Thyroid gland (tissue), 4 donors: ENCODE data around the gene SAYSD1. TPM values are rescaled to one million over a fixed set of nuclear protein-coding genes. Genes with fewer than 3 reads are reported as not detected.

Experiments used
- DNase-seq, 2 donors: peaks; one replicate each; pipeline ENCODE4 v3.0.0-alpha.2; 2019
- H3K27ac ChIP-seq, 3 donors: fragments of 200-600 bp; sonication (generic); 1 replicate in 2 of 3; 2 replicates in 1 of 3; pipeline ENCODE4 v1.5.1; 2016 to 2019; ENCODE audit warnings: mild to moderate bottlenecking in 1 of 3, moderate library complexity in 1 of 3
- H3K27me3 ChIP-seq: fragments of 200-600 bp; sonication (generic); one replicate; pipeline ENCODE4 v1.5.1; 2019
- H3K36me3 ChIP-seq, 2 donors: fragments of 200-600 bp; sonication (generic); one replicate each; pipeline ENCODE4 v1.5.1; 2016 to 2019
- H3K4me1 ChIP-seq, 2 donors: fragments of 200-600 bp; sonication (generic); one replicate each; pipeline ENCODE4 v1.5.1; 2017 to 2019
- H3K4me3 ChIP-seq, 3 donors: fragments of 200-600 bp; sonication (generic); replicated peaks in 1 of 3; 1 replicate in 2 of 3; 2 replicates in 1 of 3; pipeline ENCODE4 v1.5.1; 2016; ENCODE audit warnings: mild to moderate bottlenecking in 1 of 3
- H3K9me3 ChIP-seq: fragments of 200-600 bp; sonication (generic); one replicate; pipeline ENCODE4 v1.5.1; 2017
- CTCF ChIP-seq, 6 experiments: fragments of 200-600 bp in 3 of 6; fragments of 450-650 bp in 3 of 6; sonication (generic) in 3 of 6; IDR thresholded peaks; one replicate each; pipeline ENCODE4 v1.5.1; 2016 to 2019; ENCODE audit warnings: antibody characterized with exemption in 6 of 6, mild to moderate bottlenecking in 2 of 6, inconsistent platforms in 1 of 6, moderate library complexity in 1 of 6
- POLR2A ChIP-seq, 2 donors: fragments of 450-650 bp; IDR thresholded peaks; one replicate each; pipeline ENCODE4 v1.6.1; 2017; ENCODE audit warnings: antibody characterized with exemption in 2 of 2, mild to moderate bottlenecking in 2 of 2, moderate library complexity in 1 of 2
- WGBS, 2 donors: methylation state at CpG; one replicate each; pipeline ENCODE4 v1.1.5; 2017; 5-methylcytosine and 5-hydroxymethylcytosine counted together
- intact Hi-C: fragments of 100-400 bp; cut with DNase I; formaldehyde crosslinking; loops from one replicate; pipeline ENCODE4 v1.15.1; 2023
- total RNA-seq, 4 donors: library from RNA; depleted of rRNA; stranded (reverse); fragments of >200 nt; gene quantifications; one replicate each; pipeline ENCODE4 v1.2.3, GENCODE V29; 2016

Gene SAYSD1
- total RNA-seq, 4 donors from 2014 or later, result 22.7 to 36.5 (median 29.2) TPM

- H3K4me1 ChIP-seq, result no peaks in the 10 kb centered on the region
- TF ChIP-seq CTCF (IDR thresholded peaks at IDR 0.05), result no peak
- TF ChIP-seq POLR2A (IDR thresholded peaks at IDR 0.05), result no peak
- no peaks in the 10 kb centered on the region for H3K36me3 ChIP-seq
- DNase-seq, result no peak
- 86 to 93% methylated on average over 6 to 9 of the region's 9 CpGs for WGBS, 2 donors
- no peak overlapping the region for H3K27ac ChIP-seq
- H3K4me3 ChIP-seq, result no peak overlapping the region
- intact Hi-C loops, result no loop called here
- no peaks in the 10 kb centered on the region for H3K27me3 ChIP-seq
- H3K9me3 ChIP-seq, result no peaks in the 10 kb centered on the region
Measured at GRCh38 chr6:39072830-39073229, 42.2 kb downstream of the SAYSD1 start.

- Histone ChIP-seq H3K36me3 (no peaks in the 10 kb centered on the region), H3K27me3 (no peaks in the 10 kb centered on the region), H3K9me3 (no peaks in the 10 kb centered on the region), H3K27ac (no peak overlapping the region), H3K4me1 (no peaks in the 10 kb centered on the region), H3K4me3 (no peak overlapping the region)
- 79 to 82% methylated on average over 7 of the region's 7 CpGs for WGBS, 2 donors
- TF ChIP-seq CTCF (IDR thresholded peaks at IDR 0.05) (no peak), POLR2A (IDR thresholded peaks at IDR 0.05) (no peak)
- DNase-seq, result no peak
- intact Hi-C loops, result no loop called here
Measured at GRCh38 chr6:39068391-39068790, 46.6 kb downstream of the SAYSD1 start.

- Histone ChIP-seq H3K36me3 (no peaks in the 10 kb centered on the region), H3K9me3 (no peaks in the 10 kb centered on the region), H3K4me3 (no peak overlapping the region), H3K27me3 (no peaks in the 10 kb centered on the region), H3K27ac (no peak overlapping the region), H3K4me1 (no peaks in the 10 kb centered on the region)
- no peak for DNase-seq
- no peak for TF ChIP-seq POLR2A (IDR thresholded peaks at IDR 0.05)
- TF ChIP-seq CTCF (IDR thresholded peaks at IDR 0.05), result no peak
- 88 to 89% methylated on average over 8 of the region's 8 CpGs for WGBS, 2 donors
- intact Hi-C loops, result no loop called here
Measured at GRCh38 chr6:39065561-39065960, 49.4 kb downstream of the SAYSD1 start.

- TF ChIP-seq CTCF (IDR thresholded peaks at IDR 0.05), result no peak
- no peaks in the 10 kb centered on the region for H3K36me3 ChIP-seq
Measured at GRCh38 chr6:39063526-39063925, 51.5 kb downstream of the SAYSD1 start.

GRCh38 chr6:39062014-39062740 is 52.8 kb downstream of the SAYSD1 start:
- H3K4me3 ChIP-seq, result no peak overlapping the region
- no peak overlapping the region for H3K27ac ChIP-seq
- DNase-seq, result no peak
- intact Hi-C loops, result no loop called here
- WGBS, 2 donors, result 60 to 64% methylated on average over 9 to 10 of the region's 10 CpGs
- H3K27me3 ChIP-seq, result no peaks in the 10 kb centered on the region
- no peaks in the 10 kb centered on the region for H3K36me3 ChIP-seq
- no peaks in the 10 kb centered on the region for H3K4me1 ChIP-seq
- H3K9me3 ChIP-seq, result no peaks in the 10 kb centered on the region
- TF ChIP-seq POLR2A (IDR thresholded peaks at IDR 0.05) (no peak), CTCF (IDR thresholded peaks at IDR 0.05) (no peak)

More at GRCh38 chr6:39063526-39063925, 51.5 kb downstream of the SAYSD1 start:
- Histone ChIP-seq H3K4me3 (no peak overlapping the region), H3K4me1 (no peaks in the 10 kb centered on the region), H3K27me3 (no peaks in the 10 kb centered on the region), H3K9me3 (no peaks in the 10 kb centered on the region), H3K27ac (no peak overlapping the region)
- intact Hi-C loops, result no loop called here
- 61 to 68% methylated on average over 1 of the region's 1 CpG for WGBS, 2 donors
- DNase-seq, result no peak
